Lower leg skin (tissue), 3 donors: ENCODE results near the gene NCBP1.

Experiments used
- POLR2A ChIP-seq, 2 donors: fragments of 450-650 bp; IDR thresholded peaks; one replicate each; pipeline ENCODE4 v1.6.1; 2016 to 2017; ENCODE audit warnings: antibody characterized with exemption in 2 of 2, mild to moderate bottlenecking in 1 of 2, moderate library complexity in 1 of 2
- TF ChIP-seq, protein P1 (sequence below), 3 donors: fragments of 450-650 bp; IDR thresholded peaks; one replicate each; pipeline ENCODE4 v1.5.1; 2016; ENCODE audit warnings: antibody characterized with exemption in 3 of 3, mild to moderate bottlenecking in 3 of 3, moderate library complexity in 2 of 3

GRCh38 chr9:97645720-97646119 lies 12.1 kb downstream of the NCBP1 start:
- TF ChIP-seq POLR2A (IDR thresholded peaks at IDR 0.05) = no peak
- TF ChIP-seq, protein P1, sequence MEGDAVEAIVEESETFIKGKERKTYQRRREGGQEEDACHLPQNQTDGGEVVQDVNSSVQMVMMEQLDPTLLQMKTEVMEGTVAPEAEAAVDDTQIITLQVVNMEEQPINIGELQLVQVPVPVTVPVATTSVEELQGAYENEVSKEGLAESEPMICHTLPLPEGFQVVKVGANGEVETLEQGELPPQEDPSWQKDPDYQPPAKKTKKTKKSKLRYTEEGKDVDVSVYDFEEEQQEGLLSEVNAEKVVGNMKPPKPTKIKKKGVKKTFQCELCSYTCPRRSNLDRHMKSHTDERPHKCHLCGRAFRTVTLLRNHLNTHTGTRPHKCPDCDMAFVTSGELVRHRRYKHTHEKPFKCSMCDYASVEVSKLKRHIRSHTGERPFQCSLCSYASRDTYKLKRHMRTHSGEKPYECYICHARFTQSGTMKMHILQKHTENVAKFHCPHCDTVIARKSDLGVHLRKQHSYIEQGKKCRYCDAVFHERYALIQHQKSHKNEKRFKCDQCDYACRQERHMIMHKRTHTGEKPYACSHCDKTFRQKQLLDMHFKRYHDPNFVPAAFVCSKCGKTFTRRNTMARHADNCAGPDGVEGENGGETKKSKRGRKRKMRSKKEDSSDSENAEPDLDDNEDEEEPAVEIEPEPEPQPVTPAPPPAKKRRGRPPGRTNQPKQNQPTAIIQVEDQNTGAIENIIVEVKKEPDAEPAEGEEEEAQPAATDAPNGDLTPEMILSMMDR (IDR thresholded peaks at IDR 0.05) = no peak
